ENCODE measurements around the gene GPD1.

- no peak for TF ChIP-seq BACH1 (tag; IDR thresholded peaks at IDR 0.05)
- TF ChIP-seq PTRF (tag; IDR thresholded peaks at IDR 0.05) = no peak
- TF ChIP-seq SP1 (CRISPR knock-in tag; IDR thresholded peaks at IDR 0.05) = no peak
- TF ChIP-seq JUND (IDR thresholded peaks at IDR 0.05; ENCODE audit: borderline replicate concordance, low read depth, low read length) = no peak
- TF ChIP-seq JUND (tag; IDR thresholded peaks at IDR 0.05; ENCODE audit: borderline replicate concordance, low read depth, low read length) = no peak
- TF ChIP-seq CHD4 (IDR thresholded peaks at IDR 0.05; ENCODE audit: insufficient read depth, insufficient replicate concordance, low read depth, low read length, poor library complexity, severe bottlenecking) = no peak
- TF ChIP-seq REST (IDR thresholded peaks at IDR 0.05; ENCODE audit: borderline replicate concordance) = no peak
- no peak for TF ChIP-seq REST (CRISPR knock-in tag; IDR thresholded peaks at IDR 0.05; ENCODE audit: low read depth)
- TF ChIP-seq ZNF644 (tag; IDR thresholded peaks at IDR 0.05; ENCODE audit: low read depth) = no peak
- no peak for TF ChIP-seq STAT6 (CRISPR knock-in tag; IDR thresholded peaks at IDR 0.05)
- no peak for TF ChIP-seq FOS (IDR thresholded peaks at IDR 0.05; ENCODE audit: extremely low read depth, insufficient read length)
- no peak for TF ChIP-seq MTA3 (IDR thresholded peaks at IDR 0.05; ENCODE audit: borderline replicate concordance)
- TF ChIP-seq CTCF (IDR thresholded peaks at IDR 0.05 in 2 of 3, conservative IDR thresholded peaks at IDR 0.05 in 1 of 3; ENCODE audit: insufficient read depth in 2 of 3, low read depth in 1 of 3, low read length in 3 of 3) = no peak
- TF ChIP-seq BHLHE40 (IDR thresholded peaks at IDR 0.05; ENCODE audit: low read length) = no peak
- no peak for TF ChIP-seq POLR2A (conservative IDR thresholded peaks at IDR 0.05)
Measured at GRCh38 chr12:50069069-50069468, 34.7 kb upstream of the GPD1 start.
